HepG2 (cell line): ENCODE data around the gene PATZ1. TPM values are rescaled to one million over a fixed set of nuclear protein-coding genes. Genes with fewer than 3 reads are reported as not detected.

Experiments used
- AFF4 ChIP-seq: sonication (generic); formaldehyde crosslinking; IDR thresholded peaks from 2 replicates; pipeline ENCODE4 v1.4.0; 2020; ENCODE audit warnings: missing genetic modification reagents
- CREB1 ChIP-seq, 2 experiments: fragments of 450-650 bp in 1 of 2; IDR thresholded peaks; 2 replicates each; pipeline ENCODE4 v1.6.1; 2016 to 2017; ENCODE audit warnings: control low read depth in 1 of 2, mild to moderate bottlenecking in 1 of 2, missing compliant biosample characterization in 1 of 2, missing genetic modification characterization in 1 of 2
- ELF1 ChIP-seq: sonication (generic); formaldehyde crosslinking; IDR thresholded peaks from 2 replicates; pipeline ENCODE4 v1.4.0; 2020; ENCODE audit warnings: missing genetic modification reagents
- FOXK1 ChIP-seq: sonication (generic); formaldehyde crosslinking; IDR thresholded peaks from 2 replicates; pipeline ENCODE4 v1.4.0; 2020; ENCODE audit warnings: low read depth, missing genetic modification reagents, borderline replicate concordance
- HOXA3 ChIP-seq: sonication (generic); formaldehyde crosslinking; IDR thresholded peaks from 2 replicates; pipeline ENCODE4 v1.5.0; 2020; ENCODE audit warnings: missing genetic modification reagents
- PITX1 ChIP-seq: sonication (generic); formaldehyde crosslinking; IDR thresholded peaks from 2 replicates; pipeline ENCODE4 v1.5.1; 2020; ENCODE audit warnings: mild to moderate bottlenecking, missing genetic modification reagents
- PRPF4 ChIP-seq: fragments of 200-400 bp; formaldehyde crosslinking; IDR thresholded peaks from 2 replicates; pipeline ENCODE4 v1.6.1; 2016; ENCODE audit warnings: low read length, low read depth; ENCODE audit not compliant: poor library complexity, severe bottlenecking
- SIN3A ChIP-seq: IDR thresholded peaks from 2 replicates; pipeline ENCODE4 v1.6.1; 2011; ENCODE audit warnings: low read depth, mild to moderate bottlenecking, control low read depth, low read length, borderline replicate concordance
- SOX6 ChIP-seq, 2 experiments: fragments of 450-650 bp in 1 of 2; sonication (generic) in 1 of 2; formaldehyde crosslinking in 1 of 2; IDR thresholded peaks; 2 replicates each; pipeline versions ENCODE4 v1.4.0 to v1.6.1; 2017 to 2020; ENCODE audit warnings: antibody characterized with exemption in 1 of 2, mild to moderate bottlenecking in 1 of 2, missing genetic modification reagents in 1 of 2
- TEAD3 ChIP-seq: optimal IDR thresholded peaks from 2 replicates; pipeline ENCODE3; 2016; ENCODE audit warnings: borderline replicate concordance
- ZBTB1 ChIP-seq: sonication (generic); formaldehyde crosslinking; IDR thresholded peaks from 2 replicates; pipeline ENCODE4 v1.4.0; 2020; ENCODE audit warnings: missing genetic modification reagents, borderline replicate concordance
- ZBTB33 ChIP-seq: sonication (generic); formaldehyde crosslinking; IDR thresholded peaks from 2 replicates; pipeline ENCODE4 v1.4.0; 2020; ENCODE audit warnings: missing genetic modification reagents
- ZGPAT ChIP-seq: IDR thresholded peaks from 2 replicates; pipeline ENCODE4 v1.6.1; 2016; ENCODE audit warnings: mild to moderate bottlenecking
- ZNF597 ChIP-seq: sonication (generic); formaldehyde crosslinking; IDR thresholded peaks from 2 replicates; pipeline ENCODE4 v1.5.0; 2020; ENCODE audit warnings: missing genetic modification reagents
- ZNF687 ChIP-seq: sonication (generic); formaldehyde crosslinking; IDR thresholded peaks from 2 replicates; pipeline ENCODE4 v1.5.1; 2020; ENCODE audit warnings: mild to moderate bottlenecking, missing genetic modification reagents, moderate library complexity
- polyA plus RNA-seq, 8 experiments: library from polyadenylated mRNA; depleted of rRNA in 3 of 8; stranded (reverse) in 7 of 8; unstranded in 1 of 8; fragments of >200 nt; fragmentation: Illumina TruSeq in 4 of 8; extraction: Trizol in 4 of 8; gene quantifications; 2 replicates each; pipeline versions ENCODE4 v1.2.1 to v1.2.3, GENCODE V29; 2011 to 2016; ENCODE audit warnings: low read depth in 4 of 8, missing spikeins in 1 of 8, mixed read lengths in 1 of 8; ENCODE audit not compliant: insufficient read depth in 1 of 8
- total RNA-seq, 5 experiments: library from RNA; depleted of rRNA; stranded (reverse); fragments of >200 nt; fragmentation: Illumina TruSeq; extraction: Trizol; gene quantifications; 2 replicates each; pipeline ENCODE4 v1.2.3, GENCODE V29; 2016; ENCODE audit warnings: low read depth in 1 of 5

The PATZ1 gene
- total and polyA plus RNA-seq, 2 of the 13 experiments (the other 11 are each of a cell fraction or from before 2014, with no cell fraction given) = 24.9 to 30.5 TPM

- TF ChIP-seq ZNF597 (CRISPR knock-in tag) (no peak), SOX6 (IDR thresholded peaks at IDR 0.05) (no peak), SOX6 (CRISPR knock-in tag; IDR thresholded peaks at IDR 0.05) (peak; percentile 81), ZGPAT (CRISPR knock-in tag) (0 out of 2 replicates have a peak, but pooled peaks have one; percentile 53), ELF1 (CRISPR knock-in tag) (0 out of 2 replicates have a peak, but pooled peaks have one; percentile 12), TEAD3 (peak; percentile 65), ZBTB1 (CRISPR knock-in tag) (no peak), HOXA3 (peak; percentile 35; the same call in 1 of the 2 replicates), AFF4 (CRISPR knock-in tag) (no peak), FOXK1 (CRISPR knock-in tag) (peak; percentile 69; the same call in 1 of the 2 replicates), PITX1 (0 out of 2 replicates have a peak, but pooled peaks have one; percentile 13), CREB1 (IDR thresholded peaks at IDR 0.05) (no peak), CREB1 (CRISPR knock-in tag; IDR thresholded peaks at IDR 0.05) (peak; percentile 28; the same call in 1 of the 2 replicates), SIN3A (peak; percentile 71; the same call in 1 of the 2 replicates), PRPF4 (no peak), ZBTB33 (CRISPR knock-in tag) (no peak; the same call in 1 of the 2 replicates), ZNF687 (CRISPR knock-in tag) (peak; percentile 48)
Observed at GRCh38 chr22:31339148-31339832, 6.9 kb downstream of the PATZ1 start (continued).
